ENCODE measurements around the gene GABARAPL1. TPM values are rescaled to one million over a fixed set of nuclear protein-coding genes. Genes with fewer than 3 reads are reported as not detected.

Gene GABARAPL1
- polyA plus RNA-seq, 3 donors: 73.3 to 91.9 (median 84.5) TPM

Other genes with a start within 250 kb of the GABARAPL1 start
- 1 to 10 TPM in 2 of 3 donors, under 1 TPM in 1; 0.47 to 1.1 (median 1.0) TPM for gene CLEC12A, start 241.5 kb upstream of the GABARAPL1 start, polyA plus RNA-seq (ENCODE audit: insufficient read length in 3 of 3)
- gene CLEC1B, start 213.8 kb upstream of the GABARAPL1 start, polyA plus RNA-seq (ENCODE audit: insufficient read length in 3 of 3): 1 to 10 TPM in 2 of 3 donors, under 1 TPM in 1; 0.87 to 2.9 (median 1.3) TPM
- gene CLEC12B, start 202.2 kb upstream of the GABARAPL1 start, polyA plus RNA-seq (ENCODE audit: insufficient read length in 3 of 3): under 1 TPM in 1 of 3 donors, not detected in 2; 0.19 TPM
- gene CLEC9A, start 182.2 kb upstream of the GABARAPL1 start, polyA plus RNA-seq (ENCODE audit: insufficient read length in 3 of 3): under 1 TPM; 0.21 to 0.51 (median 0.44) TPM
- gene CLEC1A, start 113.9 kb upstream of the GABARAPL1 start, polyA plus RNA-seq (ENCODE audit: insufficient read length in 3 of 3): 1 to 10 TPM; 2.7 to 4.0 (median 3.2) TPM
- 1 to 10 TPM; 1.7 to 2.2 (median 2.1) TPM for gene CLEC7A, start 82.7 kb upstream of the GABARAPL1 start, polyA plus RNA-seq (ENCODE audit: insufficient read length in 3 of 3)
- gene OLR1, start 40.7 kb upstream of the GABARAPL1 start, polyA plus RNA-seq (ENCODE audit: insufficient read length in 3 of 3): 1 to 10 TPM; 1.1 to 1.4 (median 1.2) TPM
- gene TMEM52B, start 33.8 kb upstream of the GABARAPL1 start, polyA plus RNA-seq (ENCODE audit: insufficient read length in 3 of 3): 100 to 1,000 TPM; 173 to 203 (median 186) TPM
- gene KLRD1, start 95.0 kb downstream of the GABARAPL1 start, polyA plus RNA-seq (ENCODE audit: insufficient read length in 3 of 3): under 1 TPM; 0.47 to 0.80 (median 0.64) TPM
- under 1 TPM; 0.23 to 0.87 (median 0.46) TPM for gene KLRK1, start 177.2 kb downstream of the GABARAPL1 start, polyA plus RNA-seq (ENCODE audit: insufficient read length in 3 of 3)
- gene KLRC4, start 196.9 kb downstream of the GABARAPL1 start, polyA plus RNA-seq (ENCODE audit: insufficient read length in 3 of 3): not detected
- under 1 TPM; 0.18 to 0.47 (median 0.20) TPM for gene KLRC3, start 207.7 kb downstream of the GABARAPL1 start, polyA plus RNA-seq (ENCODE audit: insufficient read length in 3 of 3)
- gene KLRC2, start 223.1 kb downstream of the GABARAPL1 start, polyA plus RNA-seq (ENCODE audit: insufficient read length in 3 of 3): under 1 TPM in 1 of 3 donors, not detected in 2; 0.54 TPM
- gene KLRC1, start 240.5 kb downstream of the GABARAPL1 start, polyA plus RNA-seq (ENCODE audit: insufficient read length in 3 of 3): 1 to 10 TPM in 1 of 3 donors, under 1 TPM in 2; 0.42 to 1.8 (median 0.81) TPM